GM13977 (cell line): ENCODE results near the gene IL18RAP.

Experiments used
- DNase-seq: peaks from one replicate; pipeline ENCODE4 v3.0.0; 2012; ENCODE audit warnings: low spot score
- CTCF ChIP-seq: IDR thresholded peaks from 2 replicates; pipeline ENCODE4 v1.5.1; 2012; ENCODE audit warnings: mild to moderate bottlenecking, control low read depth; ENCODE audit not compliant: insufficient read depth; ENCODE audit errors: extremely low read depth, missing control alignments
- in situ Hi-C: fragments of 300-500 bp; cut with MboI; formaldehyde crosslinking; loops from one replicate; pipeline ENCODE4 v1.12.0; 2022; ENCODE audit warnings: low sequenced_read_pairs, low pct_unique_long_range_greater_than_20kb, mixed read lengths, inconsistent platforms; ENCODE audit not compliant: unreplicated experiment

IL18RAP gene

GRCh38 chr2:102418421-102418961, 4.5 kb upstream of the IL18RAP start:
- TF ChIP-seq CTCF: no peak
- no peak for DNase-seq
- in situ Hi-C loops: no loop called here

- no peak for TF ChIP-seq CTCF
- no peak for DNase-seq
- in situ Hi-C loops: no loop called here
Observed at GRCh38 chr2:102420290-102420689, 2.7 kb upstream of the IL18RAP start.

GRCh38 chr2:102421890-102422759, 835 bp upstream of the IL18RAP start:
- no peak for DNase-seq
- TF ChIP-seq CTCF: no peak
- in situ Hi-C loops: no loop called here

GRCh38 chr2:102423368-102423767, 408 bp downstream of the IL18RAP start:
- no peak for TF ChIP-seq CTCF
- DNase-seq: no peak
- in situ Hi-C loops: no loop called here

- in situ Hi-C loops: loop anchor here (25.0 kb wide), 1 partner anchor 112 kb away; the partner anchor contains the start of gene IL1RL1
- TF ChIP-seq CTCF: no peak
- no peak for DNase-seq
Observed at GRCh38 chr2:102424754-102425153, 1.8 kb downstream of the IL18RAP start.

GRCh38 chr2:102425441-102426132, 2.6 kb downstream of the IL18RAP start:
- TF ChIP-seq CTCF: no peak
- DNase-seq: no peak
- in situ Hi-C loops: loop anchor here (25.0 kb wide), 1 partner anchor 113 kb away; the partner anchor contains the start of gene IL1RL1
